Activated B cell treated with CpG ODN at 0.5 μM for 24 hours (primary cell): ENCODE measurements around the gene KATNIP. TPM values are rescaled to one million over a fixed set of nuclear protein-coding genes. Genes with fewer than 3 reads are reported as not detected.

Experiments
- ATAC-seq: fragments of 200-7000 bp; cut with Tn5 transposase; one replicate; pipeline ENCODE4 v1.10.0; 2021; ENCODE audit warnings: low read depth, mild to moderate bottlenecking, moderate library complexity
- CTCF ChIA-PET: fragments of 350-600 bp; sonication (Branson Sonifier 250); formaldehyde crosslinking; loops from one replicate; lab custom pipeline; 2021; ENCODE audit warnings: antibody characterized with exemption; lab: Charles Lee
- POLR2A ChIA-PET: fragments of 350-600 bp; sonication (Branson Sonifier 250); formaldehyde crosslinking; loops from one replicate; lab custom pipeline; 2021; ENCODE audit warnings: antibody characterized with exemption; lab: Charles Lee
- DNase-seq: peaks from one replicate; pipeline ENCODE4 v3.0.0; 2022
- H3K27ac Mint-ChIP-seq: one replicate; pipeline ENCODE4 v1.8.0; 2020; ENCODE audit warnings: mixed read lengths
- H3K27me3 Mint-ChIP-seq: one replicate; pipeline ENCODE4 v1.8.0; 2021; ENCODE audit warnings: mixed read lengths
- H3K36me3 Mint-ChIP-seq: one replicate; pipeline ENCODE4 v1.8.0; 2021; ENCODE audit warnings: low read depth, mixed read lengths
- H3K4me1 Mint-ChIP-seq: one replicate; pipeline ENCODE4 v1.8.0; 2021; ENCODE audit warnings: mixed read lengths
- H3K4me3 Mint-ChIP-seq: one replicate; pipeline ENCODE4 v1.8.0; 2020; ENCODE audit warnings: mild to moderate bottlenecking, mixed read lengths
- H3K9me3 Mint-ChIP-seq: one replicate; pipeline ENCODE4 v1.8.0; 2020; ENCODE audit warnings: mixed read lengths
- intact Hi-C: fragments of 100-400 bp; cut with micrococcal nuclease; formaldehyde crosslinking; loops from one replicate; pipeline ENCODE4 v1.15.1; 2024
- total RNA-seq: library from RNA; stranded (reverse); gene quantifications from 2 replicates; pipeline ENCODE4 v1.2.3, GENCODE V29; 2022
- TF ChIP-seq, protein P1 (sequence below): fragments of 200-600 bp; IDR thresholded peaks from one replicate; pipeline ENCODE4 v1.8.0; 2022; ENCODE audit warnings: antibody characterized with exemption, mild to moderate bottlenecking

The KATNIP gene
- total RNA-seq, 1 donor from 2014 or later: 40.4 TPM

DNA sequence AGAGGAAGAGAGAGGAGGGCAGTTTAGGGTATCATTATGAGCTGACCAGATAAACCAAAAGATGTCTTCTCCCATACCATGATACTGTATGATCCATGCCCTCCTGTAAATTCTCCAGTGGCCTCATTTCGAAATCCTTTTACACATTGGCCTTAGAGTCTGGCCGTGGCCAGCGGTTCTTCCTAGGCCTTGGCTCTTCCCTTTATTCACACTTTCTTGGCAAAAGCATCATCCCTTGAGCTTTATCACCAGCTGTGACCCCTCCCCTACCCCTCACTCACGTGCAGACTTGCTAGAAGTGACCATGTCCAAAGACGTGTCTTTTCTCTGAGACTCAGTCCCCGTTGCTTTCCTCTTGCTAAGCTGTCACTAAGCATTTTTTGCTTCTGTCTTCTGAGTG, 22.8 kb downstream of the KATNIP start:
- POLR2A ChIA-PET: no interaction called here

DNA sequence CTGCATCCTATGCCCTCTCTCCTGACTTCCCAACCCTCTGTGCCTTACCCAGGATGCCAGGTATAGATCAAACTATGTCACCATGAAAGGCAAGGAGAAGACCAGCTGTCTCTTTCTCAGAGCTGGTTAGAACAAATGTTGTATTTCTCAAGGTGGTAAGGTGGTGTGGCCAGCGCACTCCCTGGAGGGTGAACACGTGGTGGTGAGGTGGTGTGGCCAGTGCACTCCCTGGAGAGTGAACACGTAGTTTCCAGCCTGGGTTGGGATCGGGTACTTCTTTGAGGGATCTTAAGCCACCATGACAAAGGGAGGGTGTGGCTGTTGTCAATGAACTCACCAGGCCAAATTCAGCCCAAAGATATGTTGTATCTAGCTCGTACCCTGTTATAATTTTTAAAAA, 26.8 kb downstream of the KATNIP start:
- Mint-ChIP-seq H3K36me3 (peaks cover 32% of the 10 kb centered on the region), H3K27me3 (no peaks in the 10 kb centered on the region), H3K4me1 (no peaks in the 10 kb centered on the region), H3K9me3 (no peaks in the 10 kb centered on the region), H3K4me3 (no peak overlapping the region), H3K27ac (no peak overlapping the region)
- no peak for ATAC-seq
- ChIA-PET POLR2A (no interaction called here), CTCF (no interaction called here)
- DNase-seq: no peak
- intact Hi-C loops: no loop called here
- TF ChIP-seq, protein P1, sequence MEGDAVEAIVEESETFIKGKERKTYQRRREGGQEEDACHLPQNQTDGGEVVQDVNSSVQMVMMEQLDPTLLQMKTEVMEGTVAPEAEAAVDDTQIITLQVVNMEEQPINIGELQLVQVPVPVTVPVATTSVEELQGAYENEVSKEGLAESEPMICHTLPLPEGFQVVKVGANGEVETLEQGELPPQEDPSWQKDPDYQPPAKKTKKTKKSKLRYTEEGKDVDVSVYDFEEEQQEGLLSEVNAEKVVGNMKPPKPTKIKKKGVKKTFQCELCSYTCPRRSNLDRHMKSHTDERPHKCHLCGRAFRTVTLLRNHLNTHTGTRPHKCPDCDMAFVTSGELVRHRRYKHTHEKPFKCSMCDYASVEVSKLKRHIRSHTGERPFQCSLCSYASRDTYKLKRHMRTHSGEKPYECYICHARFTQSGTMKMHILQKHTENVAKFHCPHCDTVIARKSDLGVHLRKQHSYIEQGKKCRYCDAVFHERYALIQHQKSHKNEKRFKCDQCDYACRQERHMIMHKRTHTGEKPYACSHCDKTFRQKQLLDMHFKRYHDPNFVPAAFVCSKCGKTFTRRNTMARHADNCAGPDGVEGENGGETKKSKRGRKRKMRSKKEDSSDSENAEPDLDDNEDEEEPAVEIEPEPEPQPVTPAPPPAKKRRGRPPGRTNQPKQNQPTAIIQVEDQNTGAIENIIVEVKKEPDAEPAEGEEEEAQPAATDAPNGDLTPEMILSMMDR: no peak

More for the DNA sequence above, 22.8 kb downstream of the KATNIP start:
- Mint-ChIP-seq H3K9me3 (no peaks in the 10 kb centered on the region), H3K27ac (no peak overlapping the region), H3K4me1 (no peaks in the 10 kb centered on the region), H3K4me3 (no peak overlapping the region), H3K27me3 (no peaks in the 10 kb centered on the region), H3K36me3 (peaks cover 13% of the 10 kb centered on the region)
- CTCF ChIA-PET: no interaction called here
- DNase-seq (no peak), ATAC-seq (no peak)
- TF ChIP-seq, protein P1: no peak
- intact Hi-C loops: no loop called here

DNA sequence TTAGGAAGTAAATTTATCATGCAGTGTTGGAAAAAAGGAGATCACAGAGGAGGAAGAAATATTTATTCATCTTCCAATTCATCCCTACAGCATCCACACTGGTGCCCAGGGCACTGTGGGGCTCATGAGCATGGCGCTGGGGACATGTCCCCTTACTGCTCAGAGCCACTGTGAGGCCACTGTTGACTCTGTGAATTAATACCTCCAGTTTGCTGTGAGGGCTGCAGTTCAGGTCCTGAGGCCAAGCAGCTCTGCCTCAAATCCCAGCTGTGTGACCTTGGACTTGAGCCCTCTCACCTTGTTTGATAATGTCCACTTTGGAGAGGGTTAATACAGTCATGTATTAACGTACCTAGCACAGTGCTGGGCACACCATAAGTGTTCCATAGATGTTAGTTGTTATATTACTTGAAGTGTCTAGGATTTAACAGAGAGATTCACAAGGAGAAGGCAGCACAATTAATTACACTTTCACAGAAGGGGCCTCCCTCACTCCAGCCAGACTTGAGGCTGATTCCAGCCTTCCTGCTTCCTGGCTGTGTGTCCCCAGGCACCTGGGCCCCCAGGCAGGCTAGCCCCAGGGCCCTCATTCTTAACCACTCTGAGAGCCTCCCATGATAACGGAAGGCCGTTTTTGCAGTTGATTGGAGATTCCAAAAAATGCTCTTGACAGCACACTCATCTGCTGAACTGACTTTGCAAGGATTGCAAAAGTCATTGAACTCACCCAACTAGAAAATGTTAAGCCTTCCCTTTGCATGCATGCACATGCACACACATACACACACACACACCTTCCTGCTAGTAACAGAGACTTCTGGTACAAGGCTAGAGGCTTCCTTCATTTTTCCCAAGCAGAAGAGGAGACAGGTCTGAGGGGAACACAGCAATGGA, 29.4 kb downstream of the KATNIP start:
- H3K9me3 Mint-ChIP-seq: no peaks in the 10 kb centered on the region
- H3K4me3 Mint-ChIP-seq: no peak overlapping the region
- no peak for ATAC-seq
- POLR2A ChIA-PET: no interaction called here
- CTCF ChIA-PET: no interaction called here
- H3K27ac Mint-ChIP-seq: no peak overlapping the region
- TF ChIP-seq, protein P1: no peak
- H3K4me1 Mint-ChIP-seq: no peaks in the 10 kb centered on the region
- peaks cover 45% of the 10 kb centered on the region for H3K36me3 Mint-ChIP-seq
- intact Hi-C loops: no loop called here
- no peak for DNase-seq
- no peaks in the 10 kb centered on the region for H3K27me3 Mint-ChIP-seq

DNA sequence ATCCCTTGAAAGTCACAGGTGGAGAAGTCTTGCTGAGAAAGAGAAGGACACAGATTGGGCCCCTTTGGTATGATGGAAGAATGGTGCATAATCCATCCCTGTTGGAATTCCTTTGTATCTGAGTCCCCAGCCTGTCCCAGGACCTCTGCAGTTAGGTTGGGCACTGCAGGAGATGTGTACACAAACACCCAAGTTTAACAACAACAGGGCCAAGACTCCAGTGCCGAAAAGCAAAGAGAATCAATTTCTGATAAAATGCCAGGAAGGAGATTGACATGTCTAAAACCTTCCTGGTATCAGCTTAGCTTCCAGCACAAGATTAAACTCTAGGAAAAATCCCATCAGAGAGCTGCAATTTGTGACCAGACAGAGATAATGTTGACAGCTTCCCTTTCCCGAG, 32.9 kb downstream of the KATNIP start:
- Mint-ChIP-seq H3K27ac (no peak overlapping the region), H3K4me1 (no peaks in the 10 kb centered on the region), H3K4me3 (no peak overlapping the region), H3K27me3 (no peaks in the 10 kb centered on the region), H3K9me3 (no peaks in the 10 kb centered on the region), H3K36me3 (peaks cover 41% of the 10 kb centered on the region)
- POLR2A ChIA-PET: no interaction called here
- CTCF ChIA-PET: no interaction called here
- intact Hi-C loops: no loop called here
- ATAC-seq: no peak
- DNase-seq: no peak
- TF ChIP-seq, protein P1: no peak

DNA sequence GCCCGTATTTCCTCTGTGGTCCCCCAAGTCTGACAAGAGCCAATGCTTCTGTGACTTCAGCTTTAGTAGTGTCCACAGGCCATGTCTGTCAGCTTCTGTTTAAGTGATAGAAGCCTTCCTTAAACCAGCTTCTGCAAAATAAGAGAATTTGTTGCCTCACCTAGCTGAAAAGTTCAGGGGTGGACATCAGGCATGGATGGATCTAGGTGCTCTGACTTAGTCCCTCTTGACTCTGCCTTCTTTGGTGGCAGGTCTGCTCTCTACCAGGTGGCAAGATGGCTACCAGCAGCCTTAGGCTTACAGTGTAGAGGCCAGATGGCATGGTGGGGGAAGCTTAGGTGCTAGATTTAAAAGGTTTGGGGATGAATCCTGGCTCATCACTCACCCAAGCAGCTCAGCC, 33.7 kb downstream of the KATNIP start:
- no peak for DNase-seq
- POLR2A ChIA-PET: no interaction called here
- no peak overlapping the region for H3K4me3 Mint-ChIP-seq

More for the DNA sequence above, 33.7 kb downstream of the KATNIP start:
- H3K27ac Mint-ChIP-seq: no peak overlapping the region
- H3K4me1 Mint-ChIP-seq: no peaks in the 10 kb centered on the region
- intact Hi-C loops: no loop called here
- no peaks in the 10 kb centered on the region for H3K27me3 Mint-ChIP-seq
- H3K9me3 Mint-ChIP-seq: no peaks in the 10 kb centered on the region
- peaks cover 41% of the 10 kb centered on the region for H3K36me3 Mint-ChIP-seq
- TF ChIP-seq, protein P1: no peak
- no peak for ATAC-seq
- CTCF ChIA-PET: no interaction called here
